A673 (cell line): ENCODE measurements around the gene NHSL1. TPM values are rescaled to one million over a fixed set of nuclear protein-coding genes. Genes with fewer than 3 reads are reported as not detected.

Experiments
- BruUV-seq: library from RNA; stranded (reverse); fragments of 400-500 nt; replicated peaks from 2 replicates; lab custom pipeline; 2021; lab: Mats Ljungman, UMichigan
- CTCF ChIA-PET: fragments of 300-600 bp; sonication (Branson Sonifier 250); formaldehyde crosslinking; loops from one replicate; lab custom pipeline; 2022; ENCODE audit warnings: antibody characterized with exemption; lab: Charles Lee
- POLR2A ChIA-PET: fragments of 300-600 bp; sonication (Branson Sonifier 250); formaldehyde crosslinking; loops from one replicate; lab custom pipeline; 2022; ENCODE audit warnings: antibody characterized with exemption; ENCODE audit not compliant: low non-redundant PET; lab: Charles Lee
- DNase-seq: peaks from one replicate; pipeline ENCODE4 v3.0.0-alpha.2; 2015; ENCODE audit warnings: low spot score
- H3K27ac ChIP-seq: fragments of 200-600 bp; sonication (generic); 2 replicates; pipeline ENCODE4 v1.5.1; 2016; ENCODE audit warnings: mixed run types, low read depth, mild to moderate bottlenecking, mixed read lengths, antibody characterized with exemption, low read length; ENCODE audit not compliant: poor library complexity, severe bottlenecking
- H3K27me3 ChIP-seq: fragments of 200-600 bp; sonication (generic); replicated peaks from 2 replicates; pipeline ENCODE4 v1.6.1; 2017; ENCODE audit warnings: mixed run types, low read depth, mild to moderate bottlenecking, mixed read lengths, antibody characterized with exemption, low read length; ENCODE audit not compliant: insufficient read depth, poor library complexity
- H3K36me3 ChIP-seq: fragments of 200-600 bp; sonication (generic); 2 replicates; pipeline ENCODE4 v1.6.1; 2016; ENCODE audit warnings: mixed run types, mild to moderate bottlenecking, mixed read lengths, antibody characterized with exemption, low read length; ENCODE audit not compliant: insufficient read depth, poor library complexity, severe bottlenecking
- H3K4me1 ChIP-seq: fragments of 200-600 bp; sonication (generic); 2 replicates; pipeline ENCODE4 v1.6.1; 2017; ENCODE audit warnings: mixed run types, mild to moderate bottlenecking, mixed read lengths, antibody characterized with exemption, low read length; ENCODE audit not compliant: insufficient read depth, poor library complexity, severe bottlenecking
- H3K4me3 ChIP-seq: fragments of 200-600 bp; sonication (generic); 2 replicates; pipeline ENCODE4 v1.5.1; 2016; ENCODE audit warnings: low read depth, mixed run types, mild to moderate bottlenecking, mixed read lengths, low read length; ENCODE audit not compliant: poor library complexity, severe bottlenecking
- H3K9me3 ChIP-seq: fragments of 200-600 bp; sonication (generic); 2 replicates; pipeline ENCODE4 v1.6.1; 2016; ENCODE audit warnings: mixed run types, low read depth, mild to moderate bottlenecking, mixed read lengths, antibody characterized with exemption, low read length; ENCODE audit not compliant: poor library complexity, severe bottlenecking
- CTCF ChIP-seq: fragments of 300-800, 200-600 bp; sonication (generic); conservative IDR thresholded peaks from 2 replicates; pipeline ENCODE4 v1.5.1; 2017; ENCODE audit warnings: low read depth, mild to moderate bottlenecking, antibody characterized with exemption, low read length, moderate library complexity, mixed read lengths
- EZH2 ChIP-seq: fragments of 200-600 bp; sonication (generic); IDR thresholded peaks from 2 replicates; pipeline ENCODE4 v1.6.1; 2017; ENCODE audit warnings: borderline replicate concordance, low read depth, mild to moderate bottlenecking, mixed read lengths, antibody characterized with exemption, low read length; ENCODE audit not compliant: poor library complexity, severe bottlenecking
- intact Hi-C: fragments of 100-400 bp; cut with micrococcal nuclease; formaldehyde crosslinking; loops from one replicate; pipeline ENCODE4 v1.10.0; 2022; ENCODE audit not compliant: unreplicated experiment
- total RNA-seq: library from RNA; stranded (reverse); gene quantifications from 2 replicates; pipeline ENCODE4 v1.2.3, GENCODE V29; 2021

NHSL1 gene
- total RNA-seq, 1 experiment from 2014 or later: 33.1 TPM

- DNase-seq: no peak
- Histone ChIP-seq H3K27me3 (no peaks in the 10 kb centered on the region), H3K4me1 (no peaks in the 10 kb centered on the region), H3K27ac (no peak overlapping the region), H3K9me3 (no peaks in the 10 kb centered on the region), H3K4me3 (no peak overlapping the region), H3K36me3 (no peaks in the 10 kb centered on the region)
- ChIA-PET POLR2A (no interaction called here), CTCF (no interaction called here)
- no TSS peak for BruUV-seq
- intact Hi-C loops: no loop called here
- TF ChIP-seq EZH2 (no peak), CTCF (no peak)
Observed at GRCh38 chr6:138418118-138418742, 81.1 kb downstream of the NHSL1 start.

- Histone ChIP-seq H3K27me3 (no peaks in the 10 kb centered on the region), H3K4me1 (no peaks in the 10 kb centered on the region), H3K9me3 (no peaks in the 10 kb centered on the region), H3K4me3 (no peak overlapping the region), H3K27ac (no peak overlapping the region), H3K36me3 (no peaks in the 10 kb centered on the region)
- intact Hi-C loops: no loop called here
- DNase-seq: no peak
- no TSS peak for BruUV-seq
- CTCF ChIA-PET: no interaction called here
- no peak for TF ChIP-seq EZH2
- TF ChIP-seq CTCF: no peak
- POLR2A ChIA-PET: no interaction called here
Observed at GRCh38 chr6:138417493-138418117, 81.7 kb downstream of the NHSL1 start.

- no TSS peak for BruUV-seq
- no peaks in the 10 kb centered on the region for H3K4me1 ChIP-seq
- DNase-seq: no peak
- intact Hi-C loops: no loop called here
- ChIA-PET CTCF (no interaction called here), POLR2A (no interaction called here)
- H3K27ac ChIP-seq: no peak overlapping the region
- H3K27me3 ChIP-seq: no peaks in the 10 kb centered on the region
- no peak for TF ChIP-seq EZH2
- no peak for TF ChIP-seq CTCF
- H3K4me3 ChIP-seq: no peak overlapping the region
- H3K36me3 ChIP-seq: no peaks in the 10 kb centered on the region
- no peaks in the 10 kb centered on the region for H3K9me3 ChIP-seq
Observed at GRCh38 chr6:138416206-138416605, 83.1 kb downstream of the NHSL1 start.
